Testis (tissue), 2 donors: ENCODE results near the gene SORCS3.

Experiments
- POLR2A ChIP-seq: fragments of 450-650 bp; IDR thresholded peaks from one replicate; pipeline ENCODE4 v1.6.1; 2017; ENCODE audit warnings: antibody characterized with exemption, mild to moderate bottlenecking, moderate library complexity
- TF ChIP-seq, protein P1 (sequence below), 3 experiments: fragments of 450-650 bp in 2 of 3; fragments of 200-600 bp in 1 of 3; sonication (generic) in 1 of 3; IDR thresholded peaks; one replicate each; pipeline ENCODE4 v1.5.1; 2016 to 2019; ENCODE audit warnings: antibody characterized with exemption in 3 of 3, mild to moderate bottlenecking in 2 of 3, moderate library complexity in 1 of 3

DNA sequence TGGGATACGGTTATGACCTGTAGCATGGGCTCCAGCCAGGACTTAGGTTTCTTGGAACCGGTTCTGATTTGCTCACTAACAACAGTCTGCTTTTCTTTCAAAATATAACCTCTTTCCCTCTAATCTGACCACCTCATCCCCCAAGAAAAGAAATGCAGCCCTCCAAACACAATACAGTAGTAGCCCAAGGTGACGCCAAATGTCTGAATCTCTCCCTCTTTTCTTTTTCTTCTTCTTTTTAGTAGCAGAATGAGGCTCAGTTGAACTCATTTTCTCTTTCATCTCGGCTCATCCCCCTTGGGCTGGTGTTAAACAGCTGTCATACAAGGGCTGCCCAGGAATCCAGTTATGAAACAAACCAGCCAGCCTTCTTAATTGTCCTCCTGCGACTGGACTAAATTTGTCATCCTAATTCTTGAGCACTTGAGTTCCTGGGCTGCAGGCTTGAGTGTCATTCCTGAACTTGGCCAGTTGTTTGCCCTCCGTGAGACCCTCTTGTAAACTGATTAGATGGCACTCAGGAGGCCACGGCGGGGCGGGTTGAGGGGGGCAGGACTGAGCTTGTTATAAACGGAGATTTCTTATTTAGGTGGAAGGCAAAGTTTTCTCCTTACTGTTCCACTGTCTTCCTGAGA lies 94.8 kb downstream of the SORCS3 start:
- TF ChIP-seq, protein P1, sequence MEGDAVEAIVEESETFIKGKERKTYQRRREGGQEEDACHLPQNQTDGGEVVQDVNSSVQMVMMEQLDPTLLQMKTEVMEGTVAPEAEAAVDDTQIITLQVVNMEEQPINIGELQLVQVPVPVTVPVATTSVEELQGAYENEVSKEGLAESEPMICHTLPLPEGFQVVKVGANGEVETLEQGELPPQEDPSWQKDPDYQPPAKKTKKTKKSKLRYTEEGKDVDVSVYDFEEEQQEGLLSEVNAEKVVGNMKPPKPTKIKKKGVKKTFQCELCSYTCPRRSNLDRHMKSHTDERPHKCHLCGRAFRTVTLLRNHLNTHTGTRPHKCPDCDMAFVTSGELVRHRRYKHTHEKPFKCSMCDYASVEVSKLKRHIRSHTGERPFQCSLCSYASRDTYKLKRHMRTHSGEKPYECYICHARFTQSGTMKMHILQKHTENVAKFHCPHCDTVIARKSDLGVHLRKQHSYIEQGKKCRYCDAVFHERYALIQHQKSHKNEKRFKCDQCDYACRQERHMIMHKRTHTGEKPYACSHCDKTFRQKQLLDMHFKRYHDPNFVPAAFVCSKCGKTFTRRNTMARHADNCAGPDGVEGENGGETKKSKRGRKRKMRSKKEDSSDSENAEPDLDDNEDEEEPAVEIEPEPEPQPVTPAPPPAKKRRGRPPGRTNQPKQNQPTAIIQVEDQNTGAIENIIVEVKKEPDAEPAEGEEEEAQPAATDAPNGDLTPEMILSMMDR (IDR thresholded peaks at IDR 0.05), result no peak
- TF ChIP-seq POLR2A, result no peak
